Measurements from ENCODE around the gene PPP2R5A. TPM values are rescaled to one million over a fixed set of nuclear protein-coding genes. Genes with fewer than 3 reads are reported as not detected.

Gene PPP2R5A
- total and polyA plus RNA-seq, 2 of the 8 experiments (the other 6 are each of a cell fraction or from before 2014, with no cell fraction given): 14.6 to 36.3 TPM

- H2BK20ac ChIP-seq (ENCODE audit: low read length): no peak overlapping the region
- H3K23ac ChIP-seq (ENCODE audit: insufficient read length): no peak overlapping the region
- ChIA-PET POLR2A (ENCODE audit: partially characterized antibody) (interaction anchor here (0.7 to 1.3 kb wide), 4 partner anchors 9 to 305 kb away, joined by 3 read pairs; no protein-coding TSS in a partner anchor), CTCF (ENCODE audit: partially characterized antibody) (interaction anchor here (0.8 to 7.5 kb wide), 31 partner anchors 9 to 684 kb away, joined by 3 to 95 read pairs (median 5); partner anchors contain the start of genes DTL and INTS7)
- no peak overlapping the region for H2AFZ ChIP-seq (ENCODE audit: low read length)
- H2BK15ac ChIP-seq (ENCODE audit: low read length): no peak overlapping the region
- H2AK5ac ChIP-seq (ENCODE audit: low read depth, low read length): no peak overlapping the region
- H3K18ac ChIP-seq (ENCODE audit: extremely low read depth, low read length): no peak overlapping the region
- no peak overlapping the region for H2BK120ac ChIP-seq (replicated peaks; ENCODE audit: low read depth, low read length)
- no peak overlapping the region for H3K14ac ChIP-seq (ENCODE audit: insufficient read length)
- H3K79me1 ChIP-seq (ENCODE audit: low read depth, low read length): no peaks in the 10 kb centered on the region
- H4K5ac ChIP-seq (ENCODE audit: insufficient read length, low read depth, low read length): no peak overlapping the region
- no peak overlapping the region for H4K91ac ChIP-seq (replicated peaks; ENCODE audit: insufficient read length, low read length)
- no peaks in the 10 kb centered on the region for H3K9me3 ChIP-seq (ENCODE audit: insufficient read depth in 2 of 2, low read depth in 1 of 2, low read length in 1 of 2)
- H2BK12ac ChIP-seq (ENCODE audit: low read depth, low read length): no peak overlapping the region
- no peaks in the 10 kb centered on the region for H3K4me1 ChIP-seq (replicated peaks in 1 of 4; ENCODE audit: control insufficient read depth in 3 of 4, insufficient read depth in 4 of 4, low read length in 3 of 4)
- H3K79me2 ChIP-seq (ENCODE audit: control insufficient read depth in 1 of 2, insufficient read depth in 2 of 2, low read length in 2 of 2): no peaks in the 10 kb centered on the region
- no peak overlapping the region for H4K8ac ChIP-seq (ENCODE audit: extremely low read depth, insufficient read depth, low read length)
- H3K23me2 ChIP-seq (ENCODE audit: low read depth, low read length): no peaks in the 10 kb centered on the region
- H3K4me3 ChIP-seq (ENCODE audit: extremely low read depth in 1 of 4, insufficient read depth in 2 of 4, low read depth in 3 of 4, low read length in 4 of 4): no peak overlapping the region
- peaks cover 2 to 14% (median 10%) of the 10 kb centered on the region in 4 experiments; a peak in 6 of 8 replicates for H3K36me3 ChIP-seq (ENCODE audit: control insufficient read depth in 2 of 4, insufficient read depth in 4 of 4, low read length in 3 of 4)
- TF ChIP-seq EGR1 (IDR thresholded peaks at IDR 0.05; ENCODE audit: borderline replicate concordance, low read depth, low read length): no peak
- TF ChIP-seq ATF2 (IDR thresholded peaks at IDR 0.05; ENCODE audit: low read length): no peak
- no peak for TF ChIP-seq USF2 (IDR thresholded peaks at IDR 0.05; ENCODE audit: low read length)
- TF ChIP-seq SP4 (IDR thresholded peaks at IDR 0.05; ENCODE audit: low read length): no peak
- TF ChIP-seq CBX8 (IDR thresholded peaks at IDR 0.05; ENCODE audit: borderline replicate concordance, low read depth, low read length): no peak
- no peak overlapping the region for H3K4ac ChIP-seq (replicated peaks; ENCODE audit: insufficient read length, low read depth, low read length)
- no peak overlapping the region for H3K27ac ChIP-seq (ENCODE audit: low read depth, low read length)
- DNase-seq (ENCODE audit: low read depth in 1 of 2, low spot score in 2 of 2) (no peak), FAIRE-seq (no peak)
- peaks cover 3 to 5% of the 10 kb centered on the region in 2 experiments for H4K20me1 ChIP-seq (replicated peaks in 1 of 2; ENCODE audit: control insufficient read depth in 1 of 2, insufficient read depth in 2 of 2, low read length in 2 of 2)
- no peak overlapping the region for H3K56ac ChIP-seq (replicated peaks; ENCODE audit: insufficient read length, low read depth, low read length)
- WGBS, 2 experiments (ENCODE audit: extremely low coverage in 1 of 2, insufficient coverage in 1 of 2, insufficient read length in 1 of 2, insufficient replicate concordance in 2 of 2, low coverage in 1 of 2, low lambda C conversion rate in 2 of 2, missing lambda C conversion rate in 1 of 2): 95% methylated on average over 5 of the region's 5 CpGs; no CpG with 5 or more reads in 1 of the 2 experiments
- H3K4me2 ChIP-seq (ENCODE audit: insufficient read depth in 1 of 2, low read depth in 2 of 2, low read length in 2 of 2): no peak overlapping the region
- no peak overlapping the region; the same call in 1 of the 2 replicates for H2BK5ac ChIP-seq (ENCODE audit: low read depth, low read length)
- H3K27me3 ChIP-seq (replicated peaks in 1 of 4; ENCODE audit: control insufficient read depth in 3 of 4, extremely low read depth in 1 of 4, insufficient read depth in 3 of 4, low read length in 3 of 4): no peaks in the 10 kb centered on the region
- no peak overlapping the region for H3K9ac ChIP-seq (replicated peaks in 1 of 4; ENCODE audit: extremely low read depth in 1 of 4, low read depth in 3 of 4, low read length in 3 of 4)
Observed at GRCh38 chr1:212366901-212367300, 81.7 kb downstream of the PPP2R5A start.
